Breast epithelium (tissue), 4 donors: ENCODE data around the gene DYNC1I1. TPM values are rescaled to one million over a fixed set of nuclear protein-coding genes. Genes with fewer than 3 reads are reported as not detected.

Source experiments
- DNase-seq, 2 donors: peaks; one replicate each; pipeline ENCODE4 v3.0.0-alpha.2; 2019; ENCODE audit warnings: low spot score in 2 of 2
- H3K27ac ChIP-seq, 2 donors: fragments of 200-600 bp; sonication (generic) in 1 of 2; one replicate each; pipeline ENCODE4 v1.5.1; 2016 to 2019; ENCODE audit warnings: mild to moderate bottlenecking in 1 of 2
- H3K27me3 ChIP-seq, 2 donors: fragments of 200-600 bp; sonication (generic) in 1 of 2; one replicate each; pipeline versions ENCODE4 v1.5.1 to v1.6.0; 2017 to 2019; ENCODE audit warnings: control low read depth in 1 of 2, mild to moderate bottlenecking in 1 of 2
- H3K36me3 ChIP-seq: fragments of 200-600 bp; one replicate; pipeline ENCODE4 v1.5.1; 2019
- H3K4me1 ChIP-seq, 2 donors: fragments of 200-600 bp; sonication (generic); one replicate each; pipeline ENCODE4 v1.5.1; 2016 to 2019; ENCODE audit warnings: control low read depth in 1 of 2
- H3K4me3 ChIP-seq, 3 donors: fragments of 200-600 bp; sonication (generic); 1 replicate in 2 of 3; 2 replicates in 1 of 3; pipeline ENCODE4 v1.5.1; 2016 to 2019; ENCODE audit warnings: mild to moderate bottlenecking in 3 of 3, moderate library complexity in 2 of 3
- H3K9me3 ChIP-seq, 2 donors: fragments of 200-600 bp; sonication (generic) in 1 of 2; one replicate each; pipeline ENCODE4 v1.5.1; 2016 to 2019; ENCODE audit warnings: control low read depth in 1 of 2
- POLR2A ChIP-seq: fragments of 450-650 bp; IDR thresholded peaks from one replicate; pipeline ENCODE4 v1.6.1; 2016; ENCODE audit warnings: antibody characterized with exemption, mild to moderate bottlenecking, moderate library complexity
- POLR2AphosphoS5 ChIP-seq, 3 donors: sonication (generic); formaldehyde crosslinking; IDR thresholded peaks; one replicate each; pipeline ENCODE4 v1.6.1; 2017; ENCODE audit warnings: antibody characterized with exemption in 3 of 3
- intact Hi-C: fragments of 100-400 bp; cut with DNase I; formaldehyde crosslinking; loops from one replicate; pipeline ENCODE4 v1.15.1; 2023; ENCODE audit warnings: low total_unique reads
- total RNA-seq, 3 donors: library from RNA; depleted of rRNA; stranded (reverse); fragments of >200 nt; gene quantifications; one replicate each; pipeline ENCODE4 v1.1.0, GENCODE V29; 2016
- TF ChIP-seq, protein P1 (sequence below), 3 donors: fragments of 450-650 bp; IDR thresholded peaks; one replicate each; pipeline ENCODE4 v1.5.1; 2016 to 2017; ENCODE audit warnings: antibody characterized with exemption in 3 of 3, mild to moderate bottlenecking in 3 of 3, moderate library complexity in 3 of 3

The DYNC1I1 gene
- total RNA-seq, 3 donors from 2014 or later, result 5.7 to 7.7 (median 6.6) TPM

DNA sequence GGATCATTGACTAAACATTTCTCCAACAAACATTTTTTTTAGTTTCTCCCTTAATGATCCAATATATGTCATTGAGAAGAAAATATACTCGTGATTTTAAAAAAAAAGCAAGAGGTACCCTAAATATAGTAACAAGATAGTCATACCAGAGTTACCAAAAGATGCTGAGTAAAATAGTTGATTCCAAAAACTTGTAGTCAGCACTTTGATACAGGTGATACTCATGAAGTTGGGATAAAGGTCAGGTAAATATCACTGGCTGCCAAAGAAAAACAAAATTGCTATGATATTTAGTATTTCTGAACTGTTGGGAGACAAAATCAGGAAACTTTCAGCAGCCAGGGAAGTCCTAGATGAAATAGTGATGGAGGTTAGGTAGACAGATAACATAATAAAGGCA lies 225.3 kb downstream of the DYNC1I1 start:
- no peak overlapping the region for H3K4me3 ChIP-seq
- H3K9me3 ChIP-seq, result no peaks in the 10 kb centered on the region
- H3K27ac ChIP-seq, result no peak overlapping the region
- intact Hi-C loops, result no loop called here
- TF ChIP-seq, protein P1, sequence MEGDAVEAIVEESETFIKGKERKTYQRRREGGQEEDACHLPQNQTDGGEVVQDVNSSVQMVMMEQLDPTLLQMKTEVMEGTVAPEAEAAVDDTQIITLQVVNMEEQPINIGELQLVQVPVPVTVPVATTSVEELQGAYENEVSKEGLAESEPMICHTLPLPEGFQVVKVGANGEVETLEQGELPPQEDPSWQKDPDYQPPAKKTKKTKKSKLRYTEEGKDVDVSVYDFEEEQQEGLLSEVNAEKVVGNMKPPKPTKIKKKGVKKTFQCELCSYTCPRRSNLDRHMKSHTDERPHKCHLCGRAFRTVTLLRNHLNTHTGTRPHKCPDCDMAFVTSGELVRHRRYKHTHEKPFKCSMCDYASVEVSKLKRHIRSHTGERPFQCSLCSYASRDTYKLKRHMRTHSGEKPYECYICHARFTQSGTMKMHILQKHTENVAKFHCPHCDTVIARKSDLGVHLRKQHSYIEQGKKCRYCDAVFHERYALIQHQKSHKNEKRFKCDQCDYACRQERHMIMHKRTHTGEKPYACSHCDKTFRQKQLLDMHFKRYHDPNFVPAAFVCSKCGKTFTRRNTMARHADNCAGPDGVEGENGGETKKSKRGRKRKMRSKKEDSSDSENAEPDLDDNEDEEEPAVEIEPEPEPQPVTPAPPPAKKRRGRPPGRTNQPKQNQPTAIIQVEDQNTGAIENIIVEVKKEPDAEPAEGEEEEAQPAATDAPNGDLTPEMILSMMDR (IDR thresholded peaks at IDR 0.05), result no peak
- TF ChIP-seq POLR2A, result no peak
- no peak for TF ChIP-seq POLR2AphosphoS5 (IDR thresholded peaks at IDR 0.05)
- no peaks in the 10 kb centered on the region for H3K36me3 ChIP-seq
- no peaks in the 10 kb centered on the region for H3K27me3 ChIP-seq
- no peak for DNase-seq
- H3K4me1 ChIP-seq, result no peaks in the 10 kb centered on the region

DNA sequence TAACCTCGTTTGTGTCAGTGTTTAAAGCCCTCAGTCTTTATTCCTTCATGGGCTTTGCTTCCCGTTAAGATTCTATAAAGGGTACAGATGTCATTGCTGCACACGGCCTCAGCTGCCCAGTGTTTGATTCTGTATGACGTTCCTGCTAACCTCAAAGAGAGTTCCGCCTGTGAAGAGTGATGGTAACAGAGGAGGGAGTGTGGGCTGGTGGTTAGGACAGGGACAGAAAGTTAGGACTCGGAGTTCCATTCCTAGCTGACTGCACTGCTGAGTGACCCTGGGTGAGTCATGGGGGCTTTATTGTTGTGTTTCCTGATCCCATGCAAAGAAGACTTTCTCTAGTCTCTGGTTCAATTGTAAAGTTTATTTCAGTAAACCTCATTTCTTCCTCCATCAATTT lies 227.1 kb downstream of the DYNC1I1 start:
- no peak overlapping the region for H3K27ac ChIP-seq
- no peak overlapping the region for H3K4me3 ChIP-seq
- no peaks in the 10 kb centered on the region for H3K9me3 ChIP-seq
- no peaks in the 10 kb centered on the region for H3K36me3 ChIP-seq
- no peaks in the 10 kb centered on the region for H3K4me1 ChIP-seq
- no peaks in the 10 kb centered on the region for H3K27me3 ChIP-seq
- intact Hi-C loops, result no loop called here
- TF ChIP-seq POLR2A, result no peak
- TF ChIP-seq, protein P1 (IDR thresholded peaks at IDR 0.05), result no peak
- TF ChIP-seq POLR2AphosphoS5 (IDR thresholded peaks at IDR 0.05), result no peak
- DNase-seq, result no peak

DNA sequence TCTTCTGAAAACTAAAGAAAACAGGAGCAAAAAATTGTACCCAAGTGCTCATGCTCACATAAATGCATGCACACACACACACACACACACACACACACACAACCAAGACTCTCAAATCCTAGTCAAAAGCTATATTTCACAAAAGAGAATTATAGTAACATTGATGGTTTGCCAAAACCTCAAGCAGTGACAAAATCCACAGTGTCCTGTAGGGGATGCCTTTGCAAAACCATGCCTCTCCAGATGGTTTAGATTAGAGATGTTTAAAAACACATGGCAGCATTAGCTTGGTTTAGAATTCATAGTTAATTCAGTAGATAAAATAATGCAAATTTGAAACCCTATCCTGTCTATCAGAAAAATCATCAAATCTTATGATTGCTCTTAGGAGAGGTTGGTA lies 232.2 kb downstream of the DYNC1I1 start:
- DNase-seq, result no peak
- intact Hi-C loops, result no loop called here
- no peaks in the 10 kb centered on the region for H3K36me3 ChIP-seq
- H3K4me1 ChIP-seq, result no peaks in the 10 kb centered on the region
- H3K27ac ChIP-seq, result no peak overlapping the region
- H3K9me3 ChIP-seq, result no peaks in the 10 kb centered on the region
- TF ChIP-seq POLR2AphosphoS5 (IDR thresholded peaks at IDR 0.05) (no peak), POLR2A (no peak)
- TF ChIP-seq, protein P1 (IDR thresholded peaks at IDR 0.05), result no peak
- no peak overlapping the region for H3K4me3 ChIP-seq
- H3K27me3 ChIP-seq, result no peaks in the 10 kb centered on the region

DNA sequence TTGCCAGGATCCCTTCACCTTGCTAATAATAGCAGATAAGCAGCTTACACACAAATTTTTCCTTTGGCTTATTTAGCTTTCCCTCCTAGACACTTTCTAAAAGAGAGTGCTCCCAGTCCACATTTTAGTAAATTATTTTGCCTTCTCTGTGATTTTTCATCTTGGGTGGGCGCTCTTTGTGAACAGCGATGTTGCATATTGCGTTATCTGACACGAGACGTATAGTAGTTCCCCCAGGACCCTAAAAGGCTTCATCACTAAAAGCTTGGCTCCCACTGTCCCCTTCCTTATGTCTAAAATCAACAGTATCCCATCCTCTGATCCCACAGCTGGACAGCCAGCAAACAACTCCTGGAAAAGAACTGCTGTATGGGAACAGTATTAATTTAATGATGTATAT lies 232.9 kb downstream of the DYNC1I1 start:
- H3K27ac ChIP-seq, result no peak overlapping the region
- DNase-seq, result no peak
- H3K27me3 ChIP-seq, result no peaks in the 10 kb centered on the region
- intact Hi-C loops, result no loop called here
- H3K9me3 ChIP-seq, result no peaks in the 10 kb centered on the region
- TF ChIP-seq POLR2A, result no peak
- TF ChIP-seq POLR2AphosphoS5 (IDR thresholded peaks at IDR 0.05), result no peak
- TF ChIP-seq, protein P1 (IDR thresholded peaks at IDR 0.05), result no peak
- H3K36me3 ChIP-seq, result no peaks in the 10 kb centered on the region
- no peak overlapping the region for H3K4me3 ChIP-seq
- H3K4me1 ChIP-seq, result no peaks in the 10 kb centered on the region

DNA sequence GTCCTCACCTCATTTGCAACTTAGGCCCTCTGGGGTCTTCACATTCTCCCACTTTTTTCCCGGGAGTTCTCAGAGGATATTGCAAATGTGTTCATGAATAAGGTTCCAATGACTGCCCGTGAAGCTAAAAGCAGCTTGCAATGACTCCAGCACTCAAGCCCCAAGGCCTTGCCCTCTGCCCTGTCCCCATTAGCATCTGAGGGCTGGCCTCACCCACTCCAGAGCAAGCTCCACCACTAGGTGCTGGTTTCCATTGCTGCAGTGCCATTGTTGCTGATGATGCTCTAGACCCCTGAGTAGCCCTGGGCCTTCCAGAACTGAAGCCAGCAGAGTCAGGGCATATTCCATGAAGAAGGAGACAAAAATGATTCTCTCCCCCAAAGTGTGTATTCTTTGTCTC lies 236.8 kb downstream of the DYNC1I1 start:
- H3K9me3 ChIP-seq, result no peaks in the 10 kb centered on the region
- no peak overlapping the region for H3K27ac ChIP-seq
- TF ChIP-seq POLR2A, result no peak
- DNase-seq, result no peak
- H3K27me3 ChIP-seq, result no peaks in the 10 kb centered on the region
- no peak overlapping the region for H3K4me3 ChIP-seq
- H3K4me1 ChIP-seq, result no peaks in the 10 kb centered on the region
- H3K36me3 ChIP-seq, result no peaks in the 10 kb centered on the region
- intact Hi-C loops, result no loop called here

DNA sequence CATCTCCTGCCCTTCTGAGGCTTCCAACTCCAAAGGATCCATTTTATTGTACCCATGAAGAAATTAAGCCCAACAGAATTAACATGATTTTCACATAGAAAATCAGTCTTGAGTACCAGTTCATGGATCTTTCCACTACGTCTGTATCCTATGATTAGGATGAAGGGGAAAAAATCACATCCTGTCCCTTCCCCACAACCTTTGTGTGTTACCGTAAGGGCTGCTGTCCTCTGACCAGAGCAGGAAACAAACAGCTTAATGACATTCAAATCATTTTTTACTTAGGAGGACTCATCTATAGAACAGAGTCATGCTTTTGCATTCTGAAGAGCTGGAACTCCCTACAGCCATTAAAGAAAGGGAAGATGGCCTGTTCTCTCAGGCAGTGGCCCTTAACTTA lies 241.5 kb downstream of the DYNC1I1 start:
- Histone ChIP-seq H3K4me3 (no peak overlapping the region), H3K4me1 (no peaks in the 10 kb centered on the region), H3K36me3 (no peaks in the 10 kb centered on the region), H3K9me3 (no peaks in the 10 kb centered on the region), H3K27ac (no peak overlapping the region), H3K27me3 (no peaks in the 10 kb centered on the region)
- TF ChIP-seq POLR2AphosphoS5 (IDR thresholded peaks at IDR 0.05) (no peak), POLR2A (no peak)
- TF ChIP-seq, protein P1 (IDR thresholded peaks at IDR 0.05), result no peak
- intact Hi-C loops, result no loop called here
- DNase-seq, result no peak
